ENCODE measurements around the gene CHL1. TPM values are rescaled to one million over a fixed set of nuclear protein-coding genes. Genes with fewer than 3 reads are reported as not detected.

CHL1 gene
- total RNA-seq, 1 donor from 2014 or later, result not detected

GRCh38 chr3:277873-278272, 81.3 kb downstream of the CHL1 start:
- no peak for DNase-seq (ENCODE audit: extremely low read depth, low read depth, low spot score)

DNA sequence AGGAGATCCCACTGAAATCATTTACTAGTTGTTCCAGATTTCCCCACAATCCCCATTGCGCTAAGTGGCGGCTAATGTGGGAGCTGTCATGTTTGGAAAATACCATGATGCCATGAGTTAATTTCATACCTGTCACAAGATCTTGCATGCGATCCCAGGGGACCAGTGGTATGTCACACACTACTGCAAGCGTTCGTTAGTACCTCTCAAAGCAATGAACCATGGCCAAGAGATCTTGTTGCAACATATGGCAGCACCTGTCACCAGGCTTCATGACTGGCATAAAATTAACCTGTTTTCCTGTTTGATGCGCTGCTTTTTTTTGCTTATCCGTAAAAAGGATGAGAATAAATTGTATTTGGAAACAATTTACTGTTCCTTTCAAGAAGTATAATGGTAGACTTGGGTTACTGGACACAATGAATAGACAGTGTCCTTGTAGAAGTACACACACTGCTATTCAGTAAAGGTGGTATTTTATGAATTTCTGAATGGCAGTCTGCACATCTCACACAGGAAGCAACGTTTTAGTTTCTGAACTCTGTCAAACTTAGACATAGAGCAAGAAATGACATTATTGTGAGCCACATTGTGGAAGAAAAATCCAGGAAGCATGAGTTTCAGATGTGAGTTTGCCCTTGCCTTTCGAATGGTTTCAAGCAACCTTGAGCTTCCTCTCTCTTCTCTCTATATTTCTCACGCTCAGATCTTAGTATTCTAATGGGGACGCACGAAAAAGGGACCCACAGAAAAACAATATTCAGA, 81.9 kb downstream of the CHL1 start:
- DNase-seq (ENCODE audit: extremely low read depth, low read depth, low spot score), result no peak

DNA sequence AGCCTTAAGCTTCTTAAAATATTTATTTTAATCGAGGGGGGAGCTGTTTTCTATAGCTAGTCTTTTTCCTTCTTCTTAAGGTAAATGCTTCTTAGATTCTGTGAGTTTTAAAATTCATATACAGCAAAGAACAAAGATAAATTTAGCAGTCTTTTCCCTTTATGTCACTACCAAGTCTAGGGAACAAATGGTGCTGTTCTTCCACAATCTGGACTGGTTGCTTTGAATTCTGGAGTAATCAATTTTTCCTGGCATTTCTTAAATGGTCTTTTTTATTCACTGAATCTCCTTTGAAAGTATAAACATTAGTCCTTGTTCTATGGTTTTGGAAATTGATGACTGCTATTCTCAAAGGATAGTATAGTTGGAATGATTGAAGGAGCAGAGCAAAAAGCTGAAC, 82.8 kb downstream of the CHL1 start:
- no peak for DNase-seq (ENCODE audit: extremely low read depth, low read depth, low spot score)

DNA sequence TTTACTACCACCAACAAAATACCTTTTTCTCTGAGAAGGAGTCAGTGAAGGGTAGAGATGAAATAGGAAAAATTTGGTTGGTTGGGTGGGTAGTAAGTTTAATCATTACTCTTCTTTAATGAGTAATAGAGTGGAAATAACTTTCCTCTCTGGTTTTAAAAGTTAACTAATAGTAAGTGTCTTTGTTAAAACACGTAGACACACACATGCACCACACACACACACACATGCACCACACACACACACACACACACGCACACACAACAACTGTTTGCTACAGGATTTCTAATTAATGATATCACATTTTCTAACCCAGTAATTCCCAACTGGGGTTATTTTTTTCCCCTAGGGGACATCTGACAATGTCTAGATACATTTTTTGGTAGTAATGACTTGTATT, 84.1 kb downstream of the CHL1 start:
- DNase-seq (ENCODE audit: extremely low read depth, low read depth, low spot score), result no peak

- DNase-seq (ENCODE audit: extremely low read depth, low read depth, low spot score), result no peak
Measured at GRCh38 chr3:284322-284721, 87.8 kb downstream of the CHL1 start.

DNA sequence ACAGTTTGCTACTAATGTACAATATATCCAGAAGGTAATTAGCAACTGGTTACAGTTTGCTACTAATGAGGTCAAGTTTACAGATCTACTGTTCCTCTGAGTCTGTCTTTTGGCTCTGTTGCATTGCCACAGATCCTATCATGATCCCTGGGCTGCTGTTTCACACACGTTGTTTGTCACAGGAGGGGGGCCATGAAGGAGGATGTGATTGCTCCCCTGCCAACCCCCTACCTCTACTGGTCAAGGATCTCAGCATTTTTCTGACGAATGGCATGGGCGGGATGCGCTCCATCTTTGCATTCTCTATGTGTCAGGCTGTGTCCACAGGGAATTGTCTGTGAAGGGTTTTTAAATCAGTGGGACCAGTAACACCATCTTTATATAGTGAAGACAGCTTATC, 91.9 kb downstream of the CHL1 start:
- no peak for DNase-seq (ENCODE audit: extremely low read depth, low read depth, low spot score)

- DNase-seq (ENCODE audit: extremely low read depth, low read depth, low spot score), result no peak
Measured at GRCh38 chr3:291028-291427, 94.5 kb downstream of the CHL1 start.

DNA sequence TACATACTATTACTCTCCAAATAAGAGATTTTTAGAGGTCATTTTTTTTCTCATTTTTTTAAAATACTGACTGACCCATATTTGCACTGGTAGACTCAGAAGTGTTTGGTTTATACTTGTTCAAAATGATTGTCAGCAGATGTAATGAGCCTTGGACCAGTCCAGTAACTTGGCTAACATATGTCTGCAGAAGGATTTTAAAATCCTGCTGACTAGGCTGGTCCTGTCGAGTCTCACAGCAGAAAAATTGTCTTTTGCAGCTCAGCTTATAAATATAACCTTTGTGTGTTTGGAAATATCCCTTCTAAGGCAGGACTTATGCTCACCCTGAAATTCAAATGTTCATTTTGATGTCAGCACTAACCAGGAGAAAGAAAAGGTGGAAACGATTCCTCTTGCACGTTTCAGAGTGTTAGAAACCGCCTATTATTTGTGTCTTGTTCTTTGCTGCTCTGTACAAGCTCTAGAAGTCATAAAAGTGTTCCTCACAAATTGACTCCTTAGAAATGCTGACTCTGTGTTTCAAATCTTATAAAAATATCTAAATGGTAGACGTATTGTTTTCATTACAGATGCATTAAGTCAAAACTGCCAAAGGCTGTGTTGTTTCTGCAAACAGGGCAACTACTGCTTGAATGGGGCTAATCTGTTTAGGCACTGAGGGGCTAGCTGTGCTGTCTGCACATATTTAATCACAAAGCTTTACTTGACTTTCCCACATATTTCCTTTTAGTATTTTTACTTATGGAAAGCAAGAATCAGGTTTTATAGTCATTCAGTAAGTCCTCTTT, 95.3 kb downstream of the CHL1 start:
- no peak for DNase-seq (ENCODE audit: extremely low read depth, low read depth, low spot score)

DNA sequence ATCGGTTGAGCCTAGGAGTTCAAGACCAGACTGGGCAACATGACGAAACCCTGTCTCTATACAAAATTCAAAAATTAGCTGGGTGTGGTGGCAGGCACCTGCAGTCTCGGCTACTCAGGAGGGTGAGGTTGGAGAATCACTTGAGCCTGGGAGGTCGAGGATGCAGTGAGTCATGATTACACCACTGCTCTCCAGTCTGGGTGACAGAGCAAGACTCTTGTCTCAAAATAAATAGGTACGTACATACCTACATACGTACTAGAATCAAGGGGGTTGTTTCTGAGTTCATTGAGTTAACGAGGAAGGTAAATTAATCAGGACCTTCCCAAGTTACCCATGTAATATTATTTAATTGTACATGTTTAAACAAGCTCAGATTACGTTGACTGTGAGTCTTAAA, 97.5 kb downstream of the CHL1 start:
- no peak for DNase-seq (ENCODE audit: extremely low read depth, low read depth, low spot score)

DNA sequence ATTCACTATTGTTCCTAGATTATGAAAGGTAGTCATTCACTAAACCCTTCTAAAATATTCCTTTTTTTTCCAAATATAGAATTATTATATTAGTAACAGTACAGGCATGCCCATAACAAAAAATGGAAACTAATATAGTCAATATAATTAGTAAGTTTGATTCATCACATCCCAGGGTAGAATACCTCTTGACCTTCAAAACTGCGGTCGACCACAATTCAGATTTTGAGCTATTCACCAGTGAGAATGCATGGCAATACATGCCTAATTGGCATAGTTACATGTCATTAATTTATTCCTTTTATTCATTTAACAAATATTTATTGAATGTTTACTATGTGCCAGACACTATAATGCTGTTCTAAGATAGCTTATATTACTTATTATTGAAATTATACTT, 98.0 kb downstream of the CHL1 start:
- DNase-seq (ENCODE audit: extremely low read depth, low read depth, low spot score), result no peak

- DNase-seq (ENCODE audit: extremely low read depth, low read depth, low spot score), result no peak
Measured at GRCh38 chr3:295166-295565, 98.6 kb downstream of the CHL1 start.

GRCh38 chr3:297585-297984, 101.0 kb downstream of the CHL1 start:
- DNase-seq (ENCODE audit: extremely low read depth, low read depth, low spot score), result no peak

DNA sequence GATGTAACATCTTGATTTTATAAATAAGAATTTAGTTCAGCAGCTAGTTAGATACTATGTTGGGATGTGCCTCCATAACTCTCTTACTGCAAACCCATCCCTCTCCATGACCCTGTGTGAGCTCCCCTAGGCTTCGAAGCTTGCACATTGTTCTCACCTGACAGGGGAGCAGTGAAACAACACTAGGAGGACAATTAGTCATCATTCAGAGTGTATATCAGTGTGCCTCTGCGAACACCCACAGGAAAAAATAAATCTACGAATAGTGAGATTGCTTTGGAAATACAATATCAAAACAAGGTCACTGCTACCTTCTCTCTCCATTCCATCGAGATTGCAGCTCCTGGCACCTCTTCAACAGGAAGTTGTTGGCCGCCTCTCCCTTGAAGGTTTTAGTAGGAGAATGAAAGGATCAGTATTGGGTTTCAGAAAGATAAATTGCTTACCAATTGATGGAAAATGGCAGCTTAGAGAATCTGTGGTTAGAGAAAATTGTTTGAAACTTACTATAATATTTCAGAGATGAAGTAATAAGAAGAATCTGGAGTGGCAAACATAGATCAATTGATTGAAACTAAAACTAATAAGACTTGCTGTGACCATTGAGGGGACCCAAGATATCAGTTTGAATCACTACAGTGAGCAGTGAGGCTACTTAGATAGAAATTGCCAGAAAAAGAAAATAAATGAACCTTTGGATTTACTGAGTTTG, 103.2 kb downstream of the CHL1 start:
- no peak for DNase-seq (ENCODE audit: extremely low read depth, low read depth, low spot score)

GRCh38 chr3:307182-307581, 110.6 kb downstream of the CHL1 start:
- no peak for DNase-seq (ENCODE audit: extremely low read depth, low read depth, low spot score)

GRCh38 chr3:308597-309321, 112.2 kb downstream of the CHL1 start:
- DNase-seq (ENCODE audit: extremely low read depth, low read depth, low spot score), result no peak

- no peak for DNase-seq (ENCODE audit: extremely low read depth, low read depth, low spot score)
Measured at GRCh38 chr3:312160-312733, 115.7 kb downstream of the CHL1 start.

- DNase-seq (ENCODE audit: extremely low read depth, low read depth, low spot score), result no peak
Measured at GRCh38 chr3:312911-313310, 116.3 kb downstream of the CHL1 start.

DNA sequence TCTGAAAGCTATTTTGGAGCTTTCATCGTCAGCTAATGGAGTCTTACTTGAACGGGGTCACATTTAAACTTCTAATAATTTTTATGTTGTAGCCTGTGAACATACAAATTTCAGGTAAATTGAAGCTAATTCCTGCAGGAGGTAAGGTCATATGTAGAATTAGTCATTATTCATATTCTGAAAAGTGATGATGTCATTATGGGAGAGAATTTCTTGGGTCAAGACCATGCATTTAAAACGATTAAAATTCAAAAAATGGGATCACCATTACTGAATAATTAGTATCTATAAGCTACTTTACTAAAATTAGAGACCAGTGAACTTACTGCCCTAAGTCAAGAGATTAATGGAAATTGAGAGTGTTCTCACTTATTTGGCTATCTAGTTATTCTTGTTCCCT, 120.4 kb downstream of the CHL1 start:
- DNase-seq (ENCODE audit: extremely low read depth, low read depth, low spot score), result no peak

GRCh38 chr3:318903-319302, 122.3 kb downstream of the CHL1 start:
- DNase-seq (ENCODE audit: extremely low read depth, low read depth, low spot score), result no peak

DNA sequence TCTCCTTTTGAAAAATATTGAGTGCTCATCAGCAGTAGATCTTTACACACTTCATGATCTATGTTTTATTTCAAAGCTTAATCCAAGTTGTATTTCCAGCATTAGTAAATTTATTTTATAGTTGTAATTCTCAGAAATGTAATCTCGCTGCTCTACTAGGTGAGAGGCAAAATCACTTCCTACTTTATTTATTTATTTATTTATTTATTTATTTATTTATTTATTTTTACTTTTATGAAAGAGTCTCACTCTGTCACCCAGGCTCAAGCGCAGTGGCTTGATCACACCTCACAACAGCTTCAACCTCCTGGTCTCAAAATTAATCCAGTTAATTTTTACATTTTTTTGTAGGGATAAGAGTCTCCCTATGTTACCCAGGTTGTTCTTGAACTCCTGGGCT, 127.9 kb downstream of the CHL1 start:
- DNase-seq (ENCODE audit: extremely low read depth, low read depth, low spot score), result no peak

GRCh38 chr3:325495-325894, 128.9 kb downstream of the CHL1 start:
- DNase-seq (ENCODE audit: extremely low read depth, low read depth, low spot score), result no peak
